ENCODE results near the gene UNC45A.
"Not testable (repeated sequence)": the region's sequence is repeated elsewhere in the genome, so short reads cannot be mapped to it uniquely, and the experiment has no call there.

The UNC45A gene

GRCh38 chr15:90934949-90935751 is at the start of gene UNC45A:
UNC45A (plus strand) TSS chr15:90935285; CDS start chr15:90935325, 40 bp downstream.
- FAIRE-seq (no peak), DNase-seq (ENCODE audit: low spot score) (peak; percentile 58)

- FAIRE-seq (no peak), DNase-seq (ENCODE audit: low spot score) (no peak)
Observed at GRCh38 chr15:90885432-90886290, 49.4 kb upstream of the UNC45A start.

- DNase-seq (ENCODE audit: low spot score) (no peak), FAIRE-seq (no peak)
Observed at GRCh38 chr15:90886291-90886614, 48.8 kb upstream of the UNC45A start.

- FAIRE-seq, result no peak
Observed at GRCh38 chr15:90887037-90887481, 48.0 kb upstream of the UNC45A start.

GRCh38 chr15:90889313-90889730 is 45.8 kb upstream of the UNC45A start:
- FAIRE-seq (no peak), DNase-seq (ENCODE audit: low spot score) (no peak)

More at GRCh38 chr15:90887037-90887481, 48.0 kb upstream of the UNC45A start:
- no peak for DNase-seq (ENCODE audit: low spot score)

GRCh38 chr15:90889736-90890456 is 45.2 kb upstream of the UNC45A start:
- FAIRE-seq, result no peak
- no peak for DNase-seq (ENCODE audit: low spot score)

GRCh38 chr15:90890839-90891238 is 44.2 kb upstream of the UNC45A start:
- FAIRE-seq (no peak), DNase-seq (ENCODE audit: low spot score) (no peak)

GRCh38 chr15:90891346-90891949 is 43.6 kb upstream of the UNC45A start:
- no peak for FAIRE-seq
- DNase-seq (ENCODE audit: low spot score), result no peak

- no peak for DNase-seq (ENCODE audit: low spot score)
- no peak for FAIRE-seq
Observed at GRCh38 chr15:90892023-90892422, 43.1 kb upstream of the UNC45A start.

- FAIRE-seq (no peak), DNase-seq (ENCODE audit: low spot score) (no peak)
Observed at GRCh38 chr15:90892498-90893174, 42.4 kb upstream of the UNC45A start.

GRCh38 chr15:90893175-90894090 is 41.7 kb upstream of the UNC45A start:
- no peak for FAIRE-seq

GRCh38 chr15:90895571-90896117 is 39.4 kb upstream of the UNC45A start:
- DNase-seq (ENCODE audit: low spot score) (no peak), FAIRE-seq (no peak)

More at GRCh38 chr15:90893175-90894090, 41.7 kb upstream of the UNC45A start:
- no peak for DNase-seq (ENCODE audit: low spot score)

GRCh38 chr15:90897131-90897655 is 37.9 kb upstream of the UNC45A start:
- not testable (repeated sequence) for DNase-seq (ENCODE audit: low spot score); FAIRE-seq

- DNase-seq (ENCODE audit: low spot score) (no peak), FAIRE-seq (no peak)
Observed at GRCh38 chr15:90901175-90902039, 33.7 kb upstream of the UNC45A start.

- peak; percentile 55 for DNase-seq (ENCODE audit: low spot score)
- no peak for FAIRE-seq
Observed at GRCh38 chr15:90902040-90902839, 32.8 kb upstream of the UNC45A start.

- DNase-seq (ENCODE audit: low spot score) (peak; percentile 31), FAIRE-seq (no peak)
Observed at GRCh38 chr15:90902840-90903732, 32.0 kb upstream of the UNC45A start, which contains the start of gene MAN2A2. MAN2A2 (plus strand) TSS chr15:90903302; CDS start chr15:90904208, 906 bp downstream.
